HL-60/S4 (cell line): ENCODE results near the gene COL20A1.

ENCODE experiments used
- in situ Hi-C: fragments of 300-500 bp; cut with MboI; formaldehyde crosslinking; loops from 2 replicates; pipeline ENCODE4 v1.14.3; 2022; ENCODE audit warnings: low sequenced_read_pairs

Gene COL20A1

GRCh38 chr20:63345328-63346100, 52.5 kb downstream of the COL20A1 start:
- in situ Hi-C loops = no loop called here

DNA sequence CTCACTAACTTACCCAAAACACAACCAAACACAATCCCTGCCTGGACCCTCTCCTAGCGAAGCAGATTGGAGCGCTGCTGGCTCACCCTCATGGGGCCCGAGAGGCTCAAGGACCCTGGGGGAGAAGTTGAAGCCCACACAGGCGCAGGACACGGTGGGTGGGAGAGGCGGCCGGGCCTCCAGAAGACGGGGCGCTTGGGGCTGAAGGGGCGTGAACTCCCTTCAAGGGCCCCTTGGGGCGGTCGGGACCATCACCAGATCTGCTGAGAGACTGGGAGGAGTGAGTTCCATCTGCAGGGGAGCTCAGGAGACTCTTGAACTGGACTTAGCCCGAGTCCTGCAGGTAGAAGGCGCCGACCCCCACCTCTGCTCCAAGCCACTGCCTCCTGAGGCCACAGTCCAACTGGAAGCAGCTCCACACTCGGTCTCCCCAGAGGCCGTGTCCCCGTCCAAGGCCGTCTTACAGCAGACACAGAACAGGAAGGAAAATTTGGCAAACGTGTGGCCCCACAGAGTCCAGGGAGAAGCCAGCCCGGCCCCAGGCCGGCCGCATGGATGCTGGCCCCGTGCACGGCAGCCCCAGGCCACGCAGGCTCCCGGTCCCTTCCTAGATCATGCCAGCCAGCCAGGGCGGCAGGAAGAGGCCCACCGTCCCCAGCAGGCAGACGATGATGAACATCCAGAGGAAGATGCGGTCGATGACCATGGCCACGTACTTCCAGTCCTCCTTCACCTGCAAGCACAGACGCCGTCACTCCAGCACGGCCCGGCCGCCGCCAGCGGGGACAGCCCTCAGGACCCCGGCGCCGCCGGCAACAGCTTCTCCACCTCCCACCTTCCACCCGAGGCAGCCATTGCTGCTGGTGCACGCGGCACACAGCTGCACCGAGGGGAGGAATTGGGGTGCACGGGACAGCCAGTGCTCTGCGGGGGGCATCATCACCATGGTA, 53.4 kb downstream of the COL20A1 start:
- in situ Hi-C loops = no loop called here

DNA sequence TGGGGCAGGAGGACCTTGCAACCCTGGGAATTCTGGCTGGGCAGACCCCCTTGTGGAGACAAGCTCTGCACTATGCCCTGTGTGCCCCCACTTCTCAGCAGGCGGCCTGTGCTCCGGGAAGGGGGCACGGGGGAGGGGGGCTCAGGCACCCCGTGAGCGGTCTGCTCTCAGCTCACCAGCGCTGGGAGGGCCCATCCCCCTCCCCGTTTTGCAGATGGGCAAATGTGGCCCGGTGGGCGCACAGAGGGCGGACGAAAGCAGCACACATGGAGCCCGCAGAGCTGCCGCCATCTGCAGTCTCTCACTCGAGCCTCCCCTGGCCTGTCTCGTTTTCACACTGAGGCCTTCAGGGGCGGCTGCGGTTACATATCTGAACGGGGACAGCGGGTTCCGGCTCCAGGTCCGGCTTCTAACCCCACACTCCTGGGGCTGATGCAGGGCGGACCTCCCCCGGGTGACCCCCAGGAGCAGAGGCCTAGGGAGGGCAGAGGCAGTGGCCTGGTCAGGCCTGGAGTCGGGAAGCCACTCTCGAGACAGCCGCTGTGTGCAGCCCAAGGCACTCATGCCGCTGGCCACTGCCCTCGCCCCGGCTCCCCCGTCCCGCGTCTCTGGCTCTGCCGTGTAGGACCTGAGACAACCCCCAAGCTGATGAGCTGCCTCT, 54.2 kb downstream of the COL20A1 start:
- in situ Hi-C loops = no loop called here

DNA sequence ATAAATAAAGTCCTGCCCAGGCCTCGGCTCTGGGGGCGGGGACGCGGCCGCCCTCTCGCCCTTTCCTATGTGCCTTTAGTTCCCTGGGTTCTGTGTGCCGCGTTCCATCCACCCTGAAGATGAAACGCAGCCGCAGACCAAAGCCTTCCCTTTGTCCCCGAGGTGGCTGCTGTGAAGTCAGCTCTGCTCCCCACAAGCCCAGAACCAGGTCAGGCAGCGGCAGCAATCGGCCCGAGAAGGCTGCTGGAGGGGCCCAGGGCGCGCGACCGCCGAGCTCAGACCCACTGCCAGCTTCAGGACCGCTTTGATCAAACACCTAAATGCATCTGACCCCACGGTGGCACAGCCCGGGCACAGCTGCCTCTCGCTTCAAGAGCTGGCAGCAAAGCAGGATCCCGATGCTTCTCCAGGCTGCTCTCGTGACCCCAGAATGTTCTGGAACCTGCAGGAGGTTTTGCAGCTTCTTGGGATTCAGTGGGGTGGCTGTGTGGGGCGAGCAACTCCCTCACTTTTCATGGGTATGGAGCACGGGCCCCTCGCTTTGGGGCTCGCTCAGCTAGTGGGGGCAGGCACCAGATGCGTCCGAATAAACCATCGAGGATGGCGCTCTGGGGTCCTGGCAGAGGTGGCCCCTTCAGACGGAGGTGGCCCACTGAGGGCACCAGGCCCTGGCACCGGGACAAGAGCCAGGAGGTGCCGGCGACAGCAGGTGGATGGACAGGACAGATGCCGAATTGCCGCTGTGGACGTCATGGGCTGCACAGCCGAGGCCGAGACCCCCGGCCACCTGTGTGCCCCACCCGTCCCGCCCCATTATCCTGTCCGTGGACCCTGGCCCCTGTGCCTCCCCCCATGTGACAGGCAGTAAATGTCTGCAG, 55.2 kb downstream of the COL20A1 start:
- in situ Hi-C loops = no loop called here

DNA sequence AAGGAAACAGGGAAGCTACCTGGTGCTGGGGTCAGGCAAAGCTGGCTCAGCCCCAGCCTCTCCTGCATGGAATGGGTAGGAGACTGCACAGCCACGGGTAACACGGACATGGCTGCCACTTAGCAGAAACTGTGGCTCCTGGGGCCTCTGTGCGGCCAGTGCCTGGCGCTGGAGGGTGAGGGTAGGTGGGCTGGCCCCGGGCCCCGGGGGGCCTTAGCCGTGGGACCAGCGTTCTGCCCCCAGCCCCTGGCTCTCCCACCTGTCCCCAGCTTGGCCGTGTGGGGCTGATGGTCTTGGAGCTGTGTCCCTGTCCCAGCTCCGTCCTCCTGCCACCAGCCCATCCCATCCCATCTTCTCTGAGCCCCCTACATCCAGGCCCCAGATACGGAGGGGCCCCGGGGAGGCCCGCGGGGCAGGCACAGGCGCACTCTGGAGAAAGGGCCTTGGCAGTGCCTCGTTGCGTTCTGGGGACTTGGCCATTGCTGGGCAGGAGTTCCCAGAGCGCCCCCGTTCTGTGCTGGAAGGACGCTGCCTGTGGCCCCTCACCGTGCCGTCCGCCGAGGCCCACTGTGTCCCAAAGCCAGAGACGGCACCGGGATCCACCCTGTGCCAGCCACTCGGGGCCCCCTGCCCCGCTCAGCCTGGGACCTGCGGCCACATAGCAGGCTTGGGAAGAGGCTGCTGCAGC, 56.0 kb downstream of the COL20A1 start:
- in situ Hi-C loops = no loop called here

GRCh38 chr20:63349516-63349895, 56.5 kb downstream of the COL20A1 start:
- in situ Hi-C loops = no loop called here

DNA sequence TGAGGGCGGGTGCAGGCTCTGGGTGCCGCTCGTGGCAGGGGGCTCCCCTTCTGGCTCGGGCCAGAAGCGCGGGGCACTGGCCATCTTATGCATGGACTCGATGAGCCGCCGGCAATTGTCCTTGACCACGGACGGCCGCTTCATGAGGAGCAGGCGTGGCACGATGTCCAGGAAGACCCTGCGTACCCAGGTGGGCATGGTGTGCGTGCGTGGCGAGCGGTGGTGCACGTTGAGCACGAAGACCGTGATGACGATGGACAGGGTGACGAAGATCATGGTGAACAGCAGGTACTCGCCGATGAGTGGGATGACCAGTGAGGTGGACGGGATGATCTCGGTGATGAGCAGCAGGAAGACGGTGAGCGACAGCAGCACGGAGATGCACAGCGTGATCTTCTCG, 57.2 kb downstream of the COL20A1 start:
- in situ Hi-C loops = no loop called here

DNA sequence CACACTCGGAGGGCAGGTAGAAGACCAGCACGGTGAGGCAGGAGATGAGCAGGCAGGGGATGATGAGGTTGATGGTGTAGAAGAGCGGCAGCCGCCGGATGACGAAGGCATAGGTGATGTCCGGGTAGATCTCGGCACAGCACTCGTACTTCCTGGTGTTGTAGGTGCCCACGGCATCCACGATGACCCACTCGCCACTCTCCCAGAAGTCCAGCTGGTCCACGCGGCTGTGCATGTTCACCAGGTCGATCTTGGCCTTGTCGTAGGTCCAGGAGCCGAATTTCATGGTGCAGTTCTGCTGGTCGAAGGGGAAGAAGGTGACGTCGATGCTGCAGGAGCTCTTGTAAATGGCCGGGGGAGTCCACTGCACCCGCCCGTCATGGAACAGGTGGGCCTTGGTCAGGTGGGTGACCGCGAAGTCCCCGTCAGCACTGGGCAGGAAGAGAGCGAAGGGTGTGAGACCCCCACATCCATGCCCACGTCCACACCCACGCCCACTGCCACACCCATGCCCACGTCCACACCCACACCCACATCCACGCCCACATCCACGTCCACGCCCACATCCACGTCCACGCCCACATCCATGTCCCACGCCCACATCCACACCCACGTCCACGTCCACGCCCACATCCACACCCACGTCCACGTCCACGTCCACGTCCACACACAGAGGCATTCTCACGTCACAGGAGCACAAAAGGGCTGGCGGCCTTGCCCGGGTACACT, 57.8 kb downstream of the COL20A1 start:
- in situ Hi-C loops = no loop called here

DNA sequence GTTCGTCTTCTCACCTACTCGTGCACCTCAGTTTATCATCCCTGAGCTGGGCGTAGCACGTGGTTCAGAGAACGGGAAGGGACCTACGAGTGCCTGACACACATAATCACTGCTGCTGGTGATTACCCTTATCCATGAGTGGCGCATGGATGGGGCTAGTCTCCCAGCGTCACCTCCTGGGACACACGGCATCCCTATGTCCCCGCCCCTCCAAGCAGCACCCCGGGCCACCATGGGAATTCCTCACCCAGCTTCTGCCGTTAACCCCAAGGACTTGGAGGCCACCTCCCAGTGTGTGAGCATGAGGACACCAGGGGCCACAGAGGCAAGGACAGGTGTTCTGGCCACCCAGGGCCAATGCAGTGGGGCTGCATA, 58.3 kb downstream of the COL20A1 start:
- in situ Hi-C loops = no loop called here

DNA sequence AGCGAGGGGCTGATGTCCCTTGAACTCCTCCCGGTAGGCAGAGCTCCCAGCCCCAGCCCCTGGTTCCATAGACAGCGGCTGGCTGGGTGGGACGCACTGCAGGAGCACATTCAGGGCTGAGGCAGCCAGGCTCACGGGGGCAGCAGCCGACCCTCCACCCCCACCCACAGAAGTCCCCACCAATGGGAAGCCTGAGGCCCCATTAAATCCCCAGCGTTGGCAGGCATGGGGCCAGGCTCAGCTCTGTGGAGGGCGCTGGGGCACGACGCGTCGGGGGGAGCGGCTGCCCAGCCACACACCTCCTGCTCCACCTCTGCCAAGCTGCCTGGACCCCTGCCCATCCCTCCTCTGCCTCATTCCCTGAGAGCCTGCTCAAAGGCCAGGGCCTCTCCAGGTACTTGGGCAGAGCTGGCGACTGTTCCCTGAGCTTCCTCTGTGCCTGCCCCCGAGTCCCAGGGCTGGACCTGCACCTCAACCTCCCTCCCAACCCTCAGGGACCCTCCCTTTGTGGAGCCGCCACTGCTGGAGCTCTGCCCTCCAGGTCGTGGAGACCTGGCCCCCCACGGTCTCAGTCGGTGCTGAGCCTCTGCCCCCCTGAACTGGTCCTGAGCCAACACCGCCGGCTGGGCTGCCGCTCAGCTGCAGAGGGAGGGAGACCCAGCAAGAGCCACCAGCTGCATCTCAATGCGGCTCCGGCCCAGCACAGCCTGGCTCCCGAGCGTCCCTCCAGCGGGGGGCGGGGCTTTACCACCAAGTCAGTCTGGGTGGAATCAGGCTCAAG, 59.0 kb downstream of the COL20A1 start:
- in situ Hi-C loops = no loop called here

GRCh38 chr20:63352811-63353221, 59.8 kb downstream of the COL20A1 start:
- in situ Hi-C loops = no loop called here

DNA sequence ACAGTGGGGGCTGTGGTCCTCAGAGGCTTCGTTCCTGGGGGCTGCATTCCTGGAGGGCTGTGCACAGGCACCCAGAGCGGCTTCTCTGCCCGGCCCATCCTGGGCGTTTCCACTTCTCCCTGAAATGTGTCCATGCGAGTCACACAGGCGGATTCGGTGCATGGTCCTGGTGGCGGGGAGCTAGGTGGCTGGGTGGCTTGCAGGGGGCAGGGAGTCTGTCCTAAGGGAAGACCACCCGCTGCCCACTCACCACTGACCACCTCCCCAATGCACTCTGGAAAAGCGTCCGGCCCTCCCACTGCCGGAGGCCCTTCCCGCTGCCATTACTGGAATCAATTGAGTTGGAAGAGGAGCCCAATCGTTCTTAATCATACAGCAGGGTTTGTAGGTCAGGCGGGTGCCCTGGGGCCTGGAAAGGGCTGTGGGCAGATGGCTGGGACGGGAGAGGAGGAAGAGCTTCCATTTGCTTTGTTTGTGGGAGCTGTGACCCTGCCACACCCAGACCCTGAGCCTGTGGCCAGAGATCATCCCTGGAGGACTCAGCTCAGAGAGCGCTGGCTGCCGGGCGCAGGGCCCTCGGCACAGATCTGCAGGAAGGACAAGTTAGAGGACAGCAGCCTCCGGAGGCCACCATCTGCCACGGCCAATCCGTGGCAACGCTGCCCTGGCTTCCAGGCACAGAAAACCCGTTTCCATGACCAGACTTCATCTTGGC, 61.8 kb downstream of the COL20A1 start:
- in situ Hi-C loops = no loop called here

GRCh38 chr20:63355781-63356295, 62.9 kb downstream of the COL20A1 start:
- in situ Hi-C loops = no loop called here

DNA sequence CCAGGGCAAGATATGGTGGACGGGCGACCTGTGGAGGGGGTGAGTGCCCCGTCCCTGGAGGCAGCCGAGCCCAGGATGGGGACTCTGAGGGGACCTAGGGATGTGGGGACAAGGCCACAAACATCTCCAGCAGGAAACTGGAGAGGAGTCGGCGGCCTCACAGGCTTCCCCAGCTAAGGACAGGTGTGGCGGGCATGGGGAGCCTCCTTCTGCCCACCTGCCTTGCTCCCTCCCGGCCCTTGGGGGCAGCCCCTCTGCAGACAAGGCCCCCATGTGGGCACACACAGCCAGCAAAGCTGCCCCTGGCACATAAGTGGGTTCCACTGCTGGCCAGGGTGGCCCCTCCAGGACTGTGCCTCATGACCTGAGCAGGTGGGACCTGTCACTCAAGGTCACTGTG, 63.5 kb downstream of the COL20A1 start:
- in situ Hi-C loops = no loop called here

DNA sequence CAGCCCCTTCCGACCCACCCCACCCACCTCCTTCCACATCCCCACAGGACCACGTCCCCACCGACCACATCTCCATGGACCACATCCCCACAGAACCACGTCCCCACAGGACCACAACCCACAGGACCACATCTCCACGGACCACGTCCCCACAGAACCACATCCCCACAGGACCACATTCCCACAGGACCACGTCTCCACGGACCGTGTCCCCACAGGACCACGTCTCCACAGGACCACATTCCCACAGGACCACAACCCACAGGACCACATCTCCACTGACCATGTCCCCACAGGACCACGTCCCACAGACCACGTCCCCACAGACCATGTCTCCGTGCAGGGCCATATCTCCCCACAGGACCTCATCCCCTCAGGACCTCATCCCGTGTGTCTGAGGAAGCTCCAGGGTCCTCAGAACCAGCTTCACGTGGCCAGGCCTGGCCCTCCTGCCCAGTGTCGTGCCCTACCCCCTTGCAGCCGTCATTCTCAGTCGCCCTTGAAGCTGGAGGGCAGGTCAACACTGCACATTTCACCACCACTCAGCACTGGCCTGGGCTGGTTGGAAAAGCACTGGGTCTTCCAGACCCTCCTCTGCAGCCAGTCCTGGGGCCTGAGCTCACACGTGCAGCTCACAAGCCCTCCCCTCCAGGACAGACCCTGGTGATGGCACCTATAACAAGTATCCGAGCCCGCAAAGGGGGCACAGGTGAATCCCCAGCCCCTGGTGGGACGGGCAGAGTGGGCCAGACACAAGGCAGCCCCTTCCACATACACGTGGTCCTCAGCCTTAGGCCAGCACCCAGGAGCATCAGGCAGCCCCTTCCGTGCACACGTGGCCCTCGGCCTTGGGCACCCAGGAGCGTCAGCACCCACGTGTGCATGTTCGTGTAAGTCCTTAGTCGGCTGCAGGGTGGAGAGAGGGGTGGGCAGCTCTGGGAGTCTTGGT, 64.2 kb downstream of the COL20A1 start:
- in situ Hi-C loops = no loop called here
